Measurements from ENCODE around the gene PIGK.

- TF ChIP-seq CTCF (IDR thresholded peaks at IDR 0.05) (no peak), POLR2A (IDR thresholded peaks at IDR 0.05) (no peak)
Observed at GRCh38 chr1:77222496-77222895, 3.3 kb upstream of the PIGK start.
